Measurements from ENCODE around the gene FBLN1.

FBLN1 gene

GRCh38 chr22:45562102-45562501, 59.4 kb downstream of the FBLN1 start:
- no peak overlapping the region for H3K4me3 ChIP-seq (ENCODE audit: low read length)
- DNase-seq (ENCODE audit: low read depth): no peak
- no peak for TF ChIP-seq CTCF (conservative IDR thresholded peaks at IDR 0.05; ENCODE audit: low read length)

GRCh38 chr22:45562537-45563361, 60.1 kb downstream of the FBLN1 start:
- no peak for DNase-seq (ENCODE audit: low read depth)
- H3K4me3 ChIP-seq (ENCODE audit: low read length): no peak overlapping the region
- TF ChIP-seq CTCF (conservative IDR thresholded peaks at IDR 0.05; ENCODE audit: low read length): no peak

- H3K4me3 ChIP-seq (ENCODE audit: low read length): no peak overlapping the region
- no peak for TF ChIP-seq CTCF (conservative IDR thresholded peaks at IDR 0.05; ENCODE audit: low read length)
- no peak for DNase-seq (ENCODE audit: low read depth)
These were observed 60.8 kb downstream of the FBLN1 start for GRCh38 chr22:45563362-45564040.

DNA sequence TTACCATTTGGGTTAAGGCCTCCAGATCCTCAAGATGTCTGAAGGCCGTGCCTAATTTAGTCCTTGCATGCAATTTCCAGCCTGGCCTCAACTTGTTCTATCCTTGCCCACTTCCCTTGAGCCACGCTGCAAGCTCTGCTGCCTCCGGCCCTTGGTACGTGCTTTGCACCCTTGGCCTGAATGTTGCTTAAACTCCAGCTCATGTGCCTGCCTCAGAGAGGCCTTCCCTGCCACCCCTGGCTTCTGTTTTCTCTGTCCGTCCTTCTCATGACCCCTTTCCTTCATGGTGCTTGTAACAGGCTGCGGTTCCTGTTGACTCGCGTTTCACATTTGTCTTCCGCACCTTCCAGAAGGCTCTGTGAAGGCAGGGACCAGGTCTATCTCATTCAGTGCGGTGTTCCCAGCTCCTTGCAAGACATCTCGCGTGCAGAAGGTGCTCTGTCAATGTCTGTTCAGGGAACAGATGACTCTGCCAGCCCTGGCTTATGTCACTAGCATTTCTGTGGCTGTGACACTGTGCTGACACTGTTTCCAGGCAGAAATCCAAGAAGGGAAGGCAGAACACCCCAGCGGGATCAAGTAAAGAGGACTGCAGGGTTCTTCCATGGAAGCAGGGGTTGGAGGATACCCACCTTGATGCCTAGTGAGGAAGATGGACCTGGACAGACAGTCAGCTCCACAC, 61.8 kb downstream of the FBLN1 start:
- no peak overlapping the region for H3K4me3 ChIP-seq (ENCODE audit: low read length)
- DNase-seq (ENCODE audit: low read depth): peak; percentile 36
- no peak for TF ChIP-seq CTCF (conservative IDR thresholded peaks at IDR 0.05; ENCODE audit: low read length)

GRCh38 chr22:45565171-45565570, 62.5 kb downstream of the FBLN1 start:
- DNase-seq (ENCODE audit: low read depth): no peak
- H3K4me3 ChIP-seq (ENCODE audit: low read length): no peak overlapping the region
- no peak for TF ChIP-seq CTCF (conservative IDR thresholded peaks at IDR 0.05; ENCODE audit: low read length)

DNA sequence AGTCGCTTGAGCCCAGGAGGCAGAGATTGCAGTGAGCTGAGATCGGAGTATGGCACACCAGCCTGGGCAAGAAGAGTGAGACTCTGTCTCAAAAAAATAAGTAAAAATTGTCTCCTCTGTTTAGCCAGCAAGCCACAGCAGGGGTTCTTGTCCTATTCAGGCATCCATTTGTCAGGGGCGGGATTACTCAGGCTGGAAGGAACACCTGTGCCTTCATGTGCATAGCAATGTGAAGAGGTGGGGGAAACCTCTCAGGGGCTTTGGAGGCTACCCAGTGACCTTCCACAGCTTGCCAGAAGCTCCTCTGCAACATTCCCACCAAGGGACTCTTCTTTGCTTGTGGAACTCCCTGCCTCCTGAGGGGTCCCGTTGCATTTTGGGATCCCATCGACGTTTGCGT, 63.3 kb downstream of the FBLN1 start:
- no peak for DNase-seq (ENCODE audit: low read depth)
- no peak for TF ChIP-seq CTCF (conservative IDR thresholded peaks at IDR 0.05; ENCODE audit: low read length)
- H3K4me3 ChIP-seq (ENCODE audit: low read length): no peak overlapping the region

Measured in AG10803 (cell line).